Fibroblast of lung (primary cell): ENCODE results near the gene KBTBD2.

Source experiments
- CTCF ChIP-seq, 2 donors: IDR thresholded peaks in 1 of 2; conservative IDR thresholded peaks in 1 of 2; 1 replicate in 1 of 2; 2 replicates in 1 of 2; pipeline ENCODE4 v1.5.1; 2011 to 2012; ENCODE audit warnings: low read length in 2 of 2, control low read depth in 1 of 2, inconsistent platforms in 1 of 2, low read depth in 1 of 2, mild to moderate bottlenecking in 1 of 2
- EZH2 ChIP-seq: IDR thresholded peaks from 2 replicates; pipeline ENCODE4 v1.5.1; 2012; ENCODE audit warnings: low read length, control low read depth, mild to moderate bottlenecking; ENCODE audit errors: missing control alignments

- TF ChIP-seq EZH2 (no peak), CTCF (conservative IDR thresholded peaks at IDR 0.05 in 1 of 2, IDR thresholded peaks at IDR 0.05 in 1 of 2; ENCODE audit: low read depth in 1 of 2, low read length in 2 of 2) (no peak)
Observed at GRCh38 chr7:32937344-32938174, 46.0 kb upstream of the KBTBD2 start.
